HG02763 (cell line): ENCODE data around the gene HSH2D.
"Not testable (repeated sequence)": the region's sequence is repeated elsewhere in the genome, so short reads cannot be mapped to it uniquely, and the experiment has no call there.

ENCODE experiments used
- ATAC-seq: cut with Tn5 transposase; IDR thresholded peaks from one replicate; pipeline ENCODE4 v1.9.1; 2021; ENCODE audit warnings: mild to moderate bottlenecking, moderate library complexity; ENCODE audit not compliant: unreplicated experiment

The HSH2D gene

DNA sequence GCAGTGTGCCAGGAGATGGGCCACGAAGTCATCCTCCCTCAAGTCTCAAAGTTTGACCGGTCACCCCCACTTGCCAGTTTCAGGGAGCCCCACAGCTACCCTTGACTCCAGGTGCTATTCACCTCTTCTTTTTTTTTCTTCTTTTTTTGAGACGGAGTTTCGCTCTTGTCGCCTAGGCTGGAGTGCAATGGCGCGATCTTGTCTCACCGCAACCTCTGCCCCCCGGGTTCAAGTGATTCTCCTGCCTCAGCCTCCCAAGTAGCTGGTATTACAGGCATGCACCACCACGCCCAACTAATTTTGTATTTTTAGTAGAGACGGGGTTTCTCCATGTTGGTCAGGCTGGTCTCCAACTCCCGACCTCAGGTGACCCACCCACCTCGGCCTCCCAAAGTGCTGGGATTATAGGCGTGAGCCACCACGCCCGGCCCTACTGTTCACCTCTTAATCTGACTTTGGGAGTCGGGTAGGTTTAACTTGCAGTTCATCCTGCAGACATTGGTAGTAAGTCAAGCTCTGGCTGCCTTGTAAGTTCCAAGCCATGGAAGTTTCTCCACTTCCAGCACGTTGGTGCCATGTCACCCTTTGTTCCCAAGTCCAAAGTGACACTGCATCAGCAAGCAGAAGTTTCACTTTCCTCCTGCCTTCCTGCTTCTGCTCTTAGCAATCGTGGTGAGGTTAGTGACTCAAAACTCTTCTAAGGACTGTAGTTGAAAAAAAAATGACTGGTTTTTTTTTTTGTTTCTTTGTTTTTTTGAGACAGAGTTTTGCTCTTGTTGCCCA, 24.2 kb upstream of the HSH2D start:
- ATAC-seq, result not testable (repeated sequence)

DNA sequence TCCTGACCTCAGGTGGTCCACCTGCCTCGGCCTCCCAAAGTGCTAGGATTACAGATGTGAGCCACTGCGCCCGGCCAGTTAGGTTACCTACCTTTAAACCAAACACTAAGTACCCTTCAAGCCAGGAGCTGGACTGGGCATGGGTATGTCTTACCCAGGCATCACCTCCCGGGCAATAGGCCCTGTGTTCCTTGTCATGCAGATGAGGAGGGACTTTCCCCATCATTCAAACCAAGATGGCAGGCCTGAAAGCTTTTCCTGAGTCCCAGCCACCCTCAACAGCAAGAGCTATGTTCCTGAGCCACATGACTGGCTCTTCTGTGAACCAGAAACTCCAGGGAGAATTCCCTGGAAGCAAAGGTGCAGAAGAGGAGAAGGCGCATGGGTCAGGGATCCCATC, 22.3 kb upstream of the HSH2D start:
- no peak for ATAC-seq

DNA sequence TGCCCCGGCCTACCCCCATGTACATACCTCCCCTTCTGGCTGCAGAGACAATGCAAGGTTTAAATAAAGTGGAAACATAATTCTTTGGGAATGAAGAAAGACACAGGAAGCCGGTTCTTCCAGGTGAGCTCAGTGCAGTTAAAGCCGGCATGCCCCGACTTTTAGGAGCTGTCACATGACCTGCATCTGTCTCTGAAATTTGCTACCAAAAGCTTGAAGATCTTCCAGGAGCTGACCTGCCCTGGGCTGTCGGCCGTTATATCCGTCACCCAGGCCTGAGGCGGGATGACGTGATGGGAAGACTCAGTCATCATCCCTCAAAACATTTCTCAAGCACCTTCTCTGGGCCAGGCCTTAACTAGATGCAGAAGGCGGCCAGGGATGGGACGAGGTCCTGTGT, 21.5 kb upstream of the HSH2D start:
- ATAC-seq, result no peak

DNA sequence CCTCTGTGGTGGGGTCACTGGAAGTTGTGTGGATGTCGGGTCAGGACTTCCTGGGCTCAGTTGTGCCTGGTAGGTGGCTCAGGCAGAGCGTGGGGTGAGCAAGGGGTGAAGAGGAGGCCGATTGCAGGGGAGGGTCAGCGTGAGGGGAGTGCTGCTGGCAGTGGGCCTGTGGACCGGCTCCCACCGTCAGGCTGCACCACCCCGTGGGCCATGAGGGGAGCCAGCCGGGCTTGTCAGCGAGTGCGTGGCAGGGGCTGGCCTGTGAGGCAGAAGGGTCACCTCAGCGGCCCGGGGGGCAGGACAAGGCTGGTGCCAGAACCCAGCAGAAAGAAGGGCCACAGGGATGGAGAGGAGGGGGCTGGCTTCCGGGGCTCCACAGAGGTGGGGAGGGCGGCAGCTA, 18.5 kb upstream of the HSH2D start:
- ATAC-seq, result no peak

DNA sequence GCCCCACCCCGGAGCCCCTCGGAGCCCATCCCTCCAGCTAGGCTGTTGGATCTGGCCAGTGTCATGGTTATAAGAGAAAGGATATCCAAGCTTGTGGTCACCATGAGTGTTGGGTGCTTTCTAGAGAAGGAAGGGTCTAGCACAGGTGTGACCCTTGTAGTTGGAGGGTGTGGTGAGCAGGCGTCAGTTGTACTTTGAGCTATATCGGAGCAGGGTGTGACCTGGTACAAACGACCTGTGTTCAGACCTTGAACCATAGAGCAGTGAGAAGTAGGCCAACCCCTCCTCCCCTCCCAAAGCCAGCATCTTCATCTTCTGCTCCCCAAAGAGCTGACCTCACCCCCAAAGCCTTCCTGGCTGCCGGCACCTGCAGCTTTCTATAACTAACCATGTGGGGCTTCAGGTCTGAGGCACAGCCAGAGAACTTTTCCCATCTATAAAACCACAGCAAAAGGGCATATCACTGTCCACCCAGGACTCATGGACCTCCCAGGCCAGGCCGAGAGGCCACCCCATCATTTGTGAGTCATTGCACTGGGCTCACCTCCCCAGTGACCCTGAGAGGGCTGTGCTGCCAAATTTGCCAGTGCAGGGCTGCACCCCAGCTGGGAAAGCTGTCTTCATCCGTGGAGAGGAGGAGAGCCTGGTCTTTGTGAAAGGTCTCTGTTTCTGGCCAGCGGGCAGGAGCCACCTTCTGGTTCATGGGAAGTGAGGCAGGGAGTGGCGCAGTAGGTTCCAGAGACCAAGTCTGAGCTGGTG, 17.6 kb upstream of the HSH2D start:
- no peak for ATAC-seq

DNA sequence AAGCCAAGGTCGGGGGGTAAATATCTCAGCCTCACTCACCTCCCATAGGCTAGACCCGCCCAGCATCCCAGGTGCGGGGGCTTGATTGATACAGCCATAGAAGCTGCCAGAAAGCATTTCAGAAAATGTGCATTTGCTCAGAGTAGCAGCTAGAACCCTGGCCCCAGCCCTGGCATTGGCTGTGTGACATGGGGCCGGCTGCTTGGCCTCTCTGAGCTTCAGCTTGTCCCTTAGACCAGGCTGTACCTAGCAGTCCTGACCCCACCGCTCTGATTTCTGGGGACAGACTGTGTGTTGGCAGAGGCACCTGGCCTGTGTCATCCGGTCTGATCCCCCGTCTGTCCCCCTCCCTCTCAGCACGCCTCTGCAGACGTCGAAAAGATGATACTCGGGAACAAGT, 16.4 kb upstream of the HSH2D start:
- ATAC-seq, result no peak

DNA sequence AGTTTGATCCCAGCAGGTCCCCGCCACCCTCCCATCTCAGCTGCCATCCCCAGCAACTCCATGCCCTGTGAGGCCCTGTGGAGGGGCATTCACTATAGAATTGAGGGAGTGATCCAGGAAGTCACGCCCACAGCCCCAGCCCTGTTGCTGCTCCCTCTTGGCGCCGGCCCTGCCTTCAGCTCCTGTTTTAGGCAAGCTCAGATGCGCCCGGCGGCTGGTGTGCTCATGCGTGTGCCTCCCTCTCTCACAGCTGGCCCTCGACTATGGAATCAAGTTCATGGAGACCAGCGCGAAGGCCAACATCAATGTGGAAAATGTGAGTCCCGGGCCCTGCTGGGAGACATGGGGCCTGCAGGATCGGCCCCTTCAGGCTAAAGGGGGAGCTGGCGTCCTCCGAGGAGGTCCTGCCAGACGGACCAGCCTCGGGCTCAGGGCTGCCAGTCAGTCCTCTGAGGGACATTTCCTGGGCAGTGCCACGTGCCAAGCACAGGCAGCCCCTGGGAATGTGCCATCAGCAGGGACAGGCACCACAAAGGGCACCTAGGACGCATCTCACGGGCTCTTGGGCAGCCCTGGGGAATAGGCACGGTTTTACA, 15.6 kb upstream of the HSH2D start:
- no peak for ATAC-seq

DNA sequence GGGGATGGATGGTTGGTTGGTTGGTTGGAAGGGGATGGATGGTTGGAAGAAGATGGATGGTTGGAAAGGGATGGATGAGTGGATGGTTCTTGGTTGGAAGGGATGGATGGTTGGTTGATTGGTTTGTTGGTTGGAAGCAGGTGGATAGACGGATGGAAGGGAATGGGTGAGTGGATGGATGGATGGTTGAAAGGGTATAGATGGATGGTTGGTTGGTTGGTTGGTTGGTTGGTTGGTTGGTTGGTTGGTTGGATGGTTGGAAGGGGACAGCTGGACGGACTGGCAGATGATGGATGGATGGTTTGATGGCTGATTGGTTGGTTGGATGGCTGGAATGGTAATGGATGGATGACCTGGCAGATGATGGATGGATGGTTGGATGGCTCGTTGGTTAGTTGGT, 11.8 kb upstream of the HSH2D start:
- no peak for ATAC-seq

DNA sequence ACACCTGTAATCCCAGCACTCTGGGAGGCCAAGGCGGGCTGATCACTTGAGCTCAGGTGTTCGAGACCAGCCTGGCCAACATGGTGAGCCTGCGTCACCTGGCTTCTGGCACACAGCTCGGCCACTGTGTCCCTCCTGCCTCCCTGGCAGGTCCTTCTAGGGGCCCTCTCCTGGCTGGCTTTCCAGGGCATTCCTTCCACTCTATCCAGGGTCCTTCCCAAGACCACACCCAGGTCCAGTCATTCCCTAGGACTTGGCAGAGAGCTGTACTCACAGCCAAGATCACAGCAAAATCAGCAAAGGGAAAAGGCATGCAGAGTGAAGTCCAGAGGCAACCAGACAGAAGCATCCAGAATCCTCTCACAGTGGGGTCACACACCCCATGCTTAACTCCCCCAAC, 9.7 kb upstream of the HSH2D start:
- ATAC-seq, result no peak

DNA sequence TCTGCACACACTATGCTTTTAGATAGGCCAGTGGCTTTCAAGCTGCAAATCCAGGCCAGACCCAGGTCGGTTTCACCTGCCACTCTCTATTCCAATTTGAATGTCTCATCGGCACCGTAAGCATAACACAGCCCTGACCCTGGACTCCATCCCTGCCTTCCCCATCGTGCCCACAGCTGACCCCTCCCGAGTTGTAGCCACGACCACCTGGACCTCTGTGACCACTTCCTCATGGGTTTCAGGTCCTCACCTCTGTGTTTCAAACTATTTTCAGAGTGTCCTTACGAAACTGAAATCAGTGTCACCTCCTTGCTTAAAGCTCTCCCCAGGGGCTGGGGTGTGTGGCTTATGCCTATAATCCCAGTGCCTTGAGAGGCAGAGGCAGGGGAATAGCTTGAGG, 9.0 kb upstream of the HSH2D start:
- no peak for ATAC-seq

DNA sequence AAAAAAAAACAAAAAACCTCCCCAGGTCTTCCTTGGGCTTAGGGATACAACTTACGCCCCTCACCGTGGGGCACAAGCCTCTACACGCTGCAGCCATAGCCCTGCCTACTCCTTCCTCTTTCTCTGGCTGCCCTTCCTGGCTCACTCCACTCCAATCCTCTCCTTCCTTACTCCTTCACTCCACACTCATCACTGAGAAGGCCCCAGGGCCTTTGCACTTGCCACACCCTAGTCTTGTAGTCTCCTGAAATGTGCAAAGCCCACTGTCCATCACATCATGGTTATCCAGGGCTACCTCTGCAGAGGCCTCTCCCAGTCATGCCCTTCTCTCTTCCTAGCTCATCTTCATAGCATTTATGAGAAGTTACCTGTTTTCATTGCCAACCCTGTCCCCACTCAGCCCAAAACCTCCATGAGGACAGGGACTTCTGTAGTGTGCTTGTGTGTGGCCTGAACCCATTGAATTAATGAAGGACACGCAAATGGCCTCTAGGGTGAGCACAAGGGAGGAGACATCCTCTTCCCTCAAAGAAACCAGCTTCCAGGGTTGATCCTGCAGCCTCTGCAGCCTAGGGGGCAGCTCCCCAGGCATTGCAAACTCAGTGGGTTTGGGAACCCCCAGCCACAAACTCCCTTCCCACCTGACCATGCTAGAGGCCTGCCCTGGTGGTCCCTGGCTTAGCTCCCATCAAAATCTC, 7.9 kb upstream of the HSH2D start:
- ATAC-seq, result no peak

DNA sequence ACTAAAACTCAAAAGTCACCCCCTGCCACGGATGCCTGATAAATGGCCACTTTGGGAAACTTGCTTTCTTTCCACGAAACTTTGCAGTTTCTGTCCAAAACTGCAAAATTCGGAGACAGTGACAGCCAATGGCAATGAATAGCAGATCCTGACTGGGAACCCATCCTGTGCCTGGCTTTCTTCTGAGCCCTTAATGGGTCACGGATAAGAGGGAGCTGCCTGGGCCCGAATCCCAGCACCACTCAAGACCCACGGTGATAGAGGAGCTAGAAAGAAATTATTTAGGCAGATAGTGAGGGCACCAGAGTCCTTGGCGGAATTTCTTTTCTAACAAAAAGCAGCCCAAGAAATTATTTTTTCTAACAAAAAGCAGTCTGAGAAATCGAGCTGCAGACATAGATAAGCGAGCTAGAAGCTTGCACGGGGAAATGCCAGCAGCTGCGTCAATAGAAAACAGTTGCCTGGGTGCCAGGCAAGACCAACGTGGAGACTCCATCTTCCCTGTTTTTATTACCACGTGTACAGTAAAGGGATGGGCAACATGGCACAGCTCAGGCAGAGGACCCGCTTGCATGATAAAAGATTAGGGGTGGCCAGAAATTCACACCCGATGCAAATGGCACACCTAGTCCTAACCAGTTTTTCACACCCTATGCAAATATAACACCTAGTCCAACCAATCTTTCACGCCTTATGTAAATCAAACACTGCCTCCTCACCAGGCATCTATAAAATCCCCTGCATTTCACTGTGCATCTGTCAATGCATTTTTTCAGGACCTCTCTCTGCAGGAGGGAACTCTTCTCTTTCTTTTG, 7.1 kb upstream of the HSH2D start:
- no peak for ATAC-seq

DNA sequence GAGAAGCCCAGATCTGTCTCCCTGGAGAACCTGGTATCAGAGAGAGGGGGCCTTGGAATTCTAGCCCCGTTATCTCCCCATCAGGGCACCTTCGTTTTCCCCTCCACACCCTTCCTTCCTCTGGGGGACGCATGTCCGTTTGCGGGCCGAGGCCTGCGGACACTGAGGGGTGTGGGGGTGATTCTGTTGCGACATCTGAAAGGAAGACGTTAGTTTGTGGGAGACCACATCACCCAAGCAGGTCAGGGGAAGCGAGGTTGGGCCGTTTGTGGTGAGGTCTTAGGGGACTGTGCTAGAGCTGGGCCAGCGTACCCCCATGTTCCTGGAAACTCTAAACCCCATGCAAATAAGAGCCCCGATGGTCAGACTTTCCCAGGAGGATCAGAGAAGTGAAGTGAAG, 3.7 kb upstream of the HSH2D start:
- ATAC-seq, result no peak

DNA sequence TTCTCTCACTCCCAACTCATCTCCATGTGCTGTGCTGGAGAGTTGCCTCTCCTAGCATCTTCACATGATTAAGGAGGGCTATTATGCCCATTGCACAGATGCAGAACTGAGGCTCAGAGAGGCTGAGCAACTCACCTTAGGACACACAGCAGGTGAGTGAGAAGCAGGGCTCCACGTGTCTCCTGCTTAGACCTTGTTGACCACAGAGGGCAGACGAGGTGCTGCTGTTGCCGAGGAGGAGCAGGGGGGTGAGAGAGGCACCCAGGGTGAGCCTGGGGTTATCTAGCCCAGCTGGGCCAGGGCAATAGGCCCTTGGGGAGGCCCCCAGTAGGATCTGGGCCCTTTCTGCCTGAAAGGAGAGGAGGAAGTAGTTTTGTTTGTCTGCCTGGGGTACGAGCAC, 2.4 kb upstream of the HSH2D start:
- ATAC-seq, result peak; percentile 43

DNA sequence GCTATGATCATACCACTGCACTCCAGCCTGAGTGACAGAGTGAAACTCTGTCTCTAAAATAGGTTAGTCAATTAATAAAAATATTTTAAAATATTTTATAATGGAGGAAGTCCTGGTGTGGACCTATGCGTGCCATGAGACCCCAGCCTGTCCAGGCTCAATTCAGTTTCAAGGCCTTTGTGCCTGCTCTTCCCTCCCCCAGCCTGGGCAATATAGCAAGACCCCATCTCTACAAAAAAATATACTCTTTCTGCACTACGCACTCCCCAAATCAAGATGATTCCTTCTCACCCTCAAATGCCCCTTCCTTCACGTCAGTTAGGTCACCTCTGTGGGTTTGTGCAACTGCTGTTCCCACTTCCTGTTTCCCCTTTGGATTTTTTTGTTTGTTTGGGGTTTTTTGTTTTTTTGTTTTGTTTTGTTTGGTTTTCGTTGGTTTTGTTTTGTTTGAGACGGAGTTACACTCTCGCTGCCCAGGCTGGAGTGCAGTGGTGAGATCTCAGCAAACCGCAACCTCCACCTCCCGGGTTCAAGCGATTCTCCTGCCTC, 1.4 kb upstream of the HSH2D start:
- ATAC-seq, result no peak

DNA sequence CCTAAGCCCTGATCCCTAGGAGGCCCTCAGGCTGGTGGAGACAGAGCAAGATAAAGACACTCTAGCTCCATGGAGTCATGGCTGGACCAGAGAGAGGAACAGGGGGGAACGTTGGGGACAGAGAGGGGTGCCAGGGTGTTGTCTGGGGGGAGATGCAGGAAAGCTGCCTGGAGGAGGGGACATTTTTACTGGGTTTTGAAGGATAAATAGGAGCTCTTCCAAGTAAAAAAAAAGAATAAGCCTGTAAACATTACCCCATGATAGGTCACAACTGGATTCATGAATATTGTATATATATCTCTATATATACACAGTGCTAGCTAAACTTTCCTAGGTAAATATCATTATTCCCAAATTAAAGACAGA, 714 bp downstream of the HSH2D start:
- ATAC-seq, result no peak

DNA sequence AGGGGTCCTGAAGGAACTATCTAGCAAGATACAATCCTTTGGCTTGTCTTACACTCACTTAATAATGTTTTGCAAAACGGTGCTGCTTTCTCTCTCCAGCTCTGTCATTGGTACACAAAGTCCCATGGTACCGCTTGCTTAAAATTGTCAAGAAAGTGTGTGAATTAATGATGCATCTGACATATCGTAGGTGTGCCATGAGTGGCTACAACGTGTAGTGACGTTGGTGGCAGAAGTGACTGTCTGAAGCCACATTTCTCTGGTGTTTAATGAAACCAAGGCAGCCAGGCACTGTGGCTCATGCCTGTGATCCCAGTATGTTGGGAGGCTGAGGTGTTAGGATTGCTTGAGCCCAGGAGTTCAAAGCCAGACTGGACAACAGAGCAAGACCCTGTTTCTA, 2.6 kb downstream of the HSH2D start:
- ATAC-seq, result no peak

DNA sequence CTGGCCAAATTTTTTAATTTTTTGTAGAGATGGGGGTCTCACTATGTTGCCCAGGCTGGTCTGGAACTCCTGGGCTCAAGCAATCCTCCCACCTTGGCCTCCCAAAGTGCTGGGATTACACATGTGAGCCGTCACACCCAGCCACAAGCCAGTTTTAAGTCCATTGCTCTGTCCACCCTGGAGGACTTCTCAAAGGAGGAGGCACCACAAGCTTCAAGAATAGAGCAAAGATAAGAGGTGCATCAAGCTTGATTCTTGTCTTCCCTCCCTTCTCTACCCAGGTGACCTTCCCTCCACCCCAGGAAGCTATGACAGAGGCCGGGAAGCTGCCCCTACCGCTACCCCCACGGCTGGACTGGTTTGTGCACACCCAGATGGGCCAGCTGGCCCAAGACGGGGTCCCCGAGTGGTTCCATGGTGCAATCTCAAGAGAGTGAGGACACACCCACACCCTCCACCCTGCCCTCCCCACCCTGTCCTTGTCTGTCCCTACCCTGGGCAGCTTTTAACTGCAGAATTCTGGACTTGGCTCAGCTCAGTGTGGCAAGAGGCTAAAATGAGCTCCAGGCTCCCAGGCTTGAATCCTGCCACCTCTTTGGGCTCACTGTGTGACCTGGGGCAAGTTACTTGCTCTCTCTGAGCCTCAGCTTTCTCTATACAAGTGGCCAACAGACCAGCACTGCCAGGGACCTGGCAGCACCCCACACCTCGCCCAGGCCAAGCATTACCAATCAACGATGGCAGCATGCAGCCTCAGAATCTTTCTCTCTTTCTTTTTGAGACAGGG, 5.2 kb downstream of the HSH2D start:
- ATAC-seq, result no peak

DNA sequence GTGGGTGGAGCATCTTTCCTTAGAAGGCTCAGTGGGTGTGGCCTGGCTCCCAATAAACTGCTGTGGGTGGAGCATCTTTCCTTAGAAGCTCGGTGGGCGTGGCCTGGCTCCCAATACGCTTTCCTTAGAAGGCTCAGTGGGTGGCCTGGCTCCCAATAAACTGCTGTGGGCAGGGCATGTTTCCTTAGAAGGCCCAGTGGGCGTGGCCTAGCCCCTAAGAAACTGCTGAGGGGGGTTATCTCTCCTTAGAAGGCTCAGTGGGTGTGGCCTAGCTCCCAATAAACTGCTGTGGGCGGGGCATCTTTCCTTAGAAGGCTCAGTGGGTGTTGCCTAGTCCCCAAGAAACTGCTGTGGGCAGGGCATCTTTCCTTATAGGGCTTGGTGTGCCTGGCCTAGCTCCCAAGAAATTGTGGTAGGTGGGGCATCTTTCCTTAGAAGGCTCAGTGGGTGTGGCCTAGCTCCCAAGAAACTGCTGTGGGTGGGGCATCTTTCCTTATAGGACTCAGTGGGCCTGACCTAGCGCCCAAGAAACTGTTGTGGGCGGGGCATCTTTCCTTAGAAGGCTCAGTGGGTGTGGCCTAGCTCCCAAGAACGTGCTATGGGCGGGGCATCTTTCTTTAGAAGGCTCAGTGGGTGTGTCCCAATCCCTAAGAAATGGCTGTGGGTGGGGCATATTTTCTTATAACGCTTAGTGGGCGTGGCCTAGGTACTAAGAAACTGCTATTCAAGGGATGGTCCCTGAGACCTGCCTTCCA, 10.3 kb downstream of the HSH2D start:
- no peak for ATAC-seq
